SH-SY5Y (cell line): ENCODE data around the gene TTC33.

Experiments used
- GATA2 ChIP-seq: IDR thresholded peaks from 2 replicates; pipeline ENCODE4 v1.6.1; 2011; ENCODE audit warnings: mild to moderate bottlenecking, low read depth, low read length
- GATA3 ChIP-seq: IDR thresholded peaks from 2 replicates; pipeline ENCODE4 v1.6.1; 2011; ENCODE audit warnings: low read depth, mild to moderate bottlenecking, low read length, moderate library complexity

TTC33 gene

DNA sequence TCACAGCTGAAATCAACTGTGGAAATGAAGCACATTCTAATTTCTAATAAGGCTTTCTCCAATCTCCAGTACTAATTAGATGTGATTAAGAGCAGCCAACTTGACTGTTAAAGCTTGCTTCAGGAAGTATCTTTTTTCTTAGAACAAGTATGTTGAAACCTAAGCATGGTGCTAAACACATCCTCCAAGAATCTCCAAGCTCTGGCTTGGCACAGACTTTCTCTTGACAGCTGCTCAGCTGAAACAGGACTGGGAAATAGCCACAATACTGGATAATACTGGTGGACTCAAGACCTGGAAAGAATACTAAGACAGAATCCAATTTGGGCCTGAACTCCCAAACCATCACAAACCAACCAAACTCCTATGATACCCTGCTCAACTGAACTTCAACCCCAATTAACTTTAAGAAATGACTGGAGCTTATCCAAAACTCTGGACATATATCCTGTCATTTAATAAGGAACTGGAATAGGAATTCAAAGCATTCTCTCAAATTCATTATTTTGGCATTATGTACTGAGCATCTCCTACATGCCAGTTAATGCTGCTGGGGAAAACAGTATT, 26.2 kb upstream of the TTC33 start:
- TF ChIP-seq GATA2 (no peak), GATA3 (no peak)

DNA sequence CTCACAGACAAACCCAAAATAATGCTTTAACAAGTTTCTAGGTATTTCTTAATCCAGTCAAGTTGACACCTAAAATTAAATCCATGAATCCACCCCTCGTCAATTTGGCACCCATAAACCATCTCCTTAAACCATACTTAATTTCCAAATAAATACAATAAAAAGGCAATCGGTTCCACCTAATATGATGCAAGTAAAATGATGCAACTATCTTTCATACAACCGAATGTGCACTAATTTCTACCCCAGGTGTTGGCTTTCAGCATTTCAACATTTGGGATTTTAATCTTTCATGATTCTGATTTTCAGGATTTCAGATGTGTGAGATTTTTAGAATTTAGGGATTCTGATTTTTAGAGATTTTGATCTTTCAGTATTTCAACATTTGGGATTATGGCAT, 25.1 kb upstream of the TTC33 start:
- TF ChIP-seq GATA3, result no peak
- no peak for TF ChIP-seq GATA2

- TF ChIP-seq GATA2 (no peak), GATA3 (no peak)
These were observed 24.4 kb upstream of the TTC33 start for GRCh38 chr5:40780199-40780598.

DNA sequence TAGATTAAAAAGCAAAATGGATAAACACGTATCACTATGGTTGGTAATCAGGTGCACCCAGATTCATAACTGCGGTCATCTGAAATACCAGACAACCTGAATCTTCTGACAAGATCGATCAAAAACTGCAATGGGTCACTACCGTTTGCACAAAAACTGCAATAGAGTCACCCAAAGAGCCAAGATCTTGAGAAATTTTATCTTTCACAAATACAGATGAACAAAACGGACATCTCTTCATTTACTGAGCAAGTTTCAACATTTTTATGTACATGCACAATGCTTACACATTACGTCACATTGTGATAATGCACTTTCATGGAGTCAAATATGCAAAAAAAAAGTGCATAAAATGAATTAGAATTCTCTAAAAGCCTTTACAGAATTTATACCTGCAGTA, 23.8 kb upstream of the TTC33 start:
- TF ChIP-seq GATA3 (no peak), GATA2 (no peak)

GRCh38 chr5:40778133-40778532, 22.4 kb upstream of the TTC33 start:
- TF ChIP-seq GATA2 (no peak), GATA3 (no peak)

- TF ChIP-seq GATA2 (no peak), GATA3 (no peak)
These were observed 20.9 kb upstream of the TTC33 start for GRCh38 chr5:40776658-40776977.

- TF ChIP-seq GATA2 (no peak), GATA3 (no peak)
These were observed 20.3 kb upstream of the TTC33 start for GRCh38 chr5:40775846-40776657.

DNA sequence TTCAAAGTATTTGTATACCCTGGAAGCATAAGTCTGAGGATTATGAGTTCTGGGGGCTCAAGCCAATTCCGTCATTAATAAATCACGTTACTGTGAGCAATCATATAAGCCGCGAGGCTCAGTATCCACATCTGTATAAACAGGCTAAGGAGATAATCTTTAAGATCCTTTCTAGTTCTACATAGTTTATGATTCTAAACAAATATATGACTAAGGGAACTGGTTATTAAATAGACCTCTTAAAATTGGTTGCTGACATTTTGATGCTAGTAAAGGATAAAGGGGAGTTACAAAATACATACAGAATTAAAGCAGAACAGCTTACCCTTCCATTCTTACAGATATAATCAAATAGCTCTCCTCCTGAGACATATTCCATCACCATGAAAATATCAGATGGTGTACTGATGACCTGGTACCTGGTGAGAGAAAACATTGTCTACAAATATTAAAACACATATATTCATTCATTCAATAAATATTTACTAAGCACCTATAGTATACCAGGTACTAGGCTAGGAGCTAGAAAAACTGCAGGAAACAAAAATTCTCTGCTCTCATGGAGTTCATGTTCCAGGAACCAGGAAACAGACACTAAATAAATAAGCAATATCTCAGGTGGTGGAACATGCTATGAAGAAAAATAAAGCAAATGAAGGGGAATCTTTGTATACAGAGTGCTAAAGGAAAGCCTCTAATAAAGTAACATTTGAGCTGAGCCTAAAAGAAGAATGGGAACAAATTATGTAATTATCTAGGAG, 19.5 kb upstream of the TTC33 start:
- TF ChIP-seq GATA3, result no peak
- TF ChIP-seq GATA2, result no peak

DNA sequence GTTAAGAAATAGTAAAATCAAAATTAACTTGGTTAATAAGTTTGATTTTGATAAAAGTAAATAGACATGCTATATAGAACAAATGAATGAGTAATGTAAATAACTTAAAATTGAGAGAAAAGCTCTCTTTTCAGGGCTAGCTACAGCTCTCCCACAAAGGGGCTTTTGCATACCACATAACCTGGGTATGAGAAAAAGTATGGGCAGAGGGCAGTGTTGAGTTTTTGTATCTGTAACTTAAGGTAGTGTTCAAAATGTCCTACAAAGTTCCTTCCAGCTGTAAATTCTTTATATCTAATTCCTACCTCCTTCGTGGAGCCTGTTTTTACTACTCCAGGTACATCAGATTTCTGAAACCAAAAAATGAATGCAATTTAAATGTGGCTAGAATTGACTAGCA, 18.9 kb upstream of the TTC33 start:
- TF ChIP-seq GATA2 (no peak), GATA3 (no peak)

DNA sequence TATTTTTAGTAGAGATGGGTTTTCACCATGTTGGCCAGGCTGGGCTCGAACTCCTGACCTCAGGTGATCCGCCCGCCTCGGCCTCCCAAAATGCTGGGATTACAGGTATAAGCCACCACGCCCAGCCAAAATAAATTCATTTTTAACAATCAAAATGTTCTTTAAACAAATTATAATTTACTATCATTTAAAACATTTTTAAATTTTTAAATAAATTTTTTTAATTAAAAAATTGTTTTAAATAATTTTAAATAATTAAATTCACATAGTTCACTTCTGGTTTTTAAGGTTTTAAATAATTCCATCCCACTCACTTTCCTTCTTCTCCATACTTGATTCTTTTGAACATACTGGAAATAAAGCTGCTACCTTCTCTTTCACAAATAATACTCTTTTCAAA, 15.0 kb upstream of the TTC33 start:
- TF ChIP-seq GATA2 (no peak), GATA3 (no peak)

- TF ChIP-seq GATA3, result no peak
- no peak for TF ChIP-seq GATA2
These were observed 6.9 kb upstream of the TTC33 start for GRCh38 chr5:40762705-40763104.

DNA sequence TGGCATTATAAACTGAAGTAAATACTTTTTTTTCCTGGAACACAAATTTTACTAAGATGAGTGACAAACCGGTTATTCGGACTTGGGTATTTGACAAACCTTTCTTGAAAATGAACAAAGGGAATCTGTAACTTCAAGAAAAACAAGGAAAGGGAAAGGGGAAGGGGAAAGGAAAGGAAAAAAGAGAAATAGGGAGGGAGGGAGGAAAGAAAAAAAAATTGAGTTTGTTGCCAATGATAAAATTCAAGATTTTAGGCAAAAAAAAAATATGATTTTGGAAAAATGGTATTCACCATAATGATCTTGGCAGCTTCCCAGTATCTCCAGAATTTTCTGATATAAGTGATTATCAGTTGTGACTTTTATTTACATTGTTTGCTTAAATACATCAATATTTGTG, 1.6 kb upstream of the TTC33 start:
- TF ChIP-seq GATA3 (no peak), GATA2 (no peak)

GRCh38 chr5:40755093-40755406, 711 bp downstream of the TTC33 start:
- no peak for TF ChIP-seq GATA2
- TF ChIP-seq GATA3, result no peak

- no peak for TF ChIP-seq GATA3
- no peak for TF ChIP-seq GATA2
These were observed 1.2 kb downstream of the TTC33 start for GRCh38 chr5:40754381-40755092.
